H1 (cell line): ENCODE results near the gene HIBADH. TPM values are rescaled to one million over a fixed set of nuclear protein-coding genes. Genes with fewer than 3 reads are reported as not detected.

Experiments used
- CTCF ChIA-PET: fragments of 300-600 bp; sonication (Branson Sonifier 250); formaldehyde crosslinking; loops from one replicate; lab custom pipeline; 2021; ENCODE audit not compliant: partially characterized antibody; lab: Charles Lee
- POLR2A ChIA-PET: fragments of 300-600 bp; sonication (Branson Sonifier 250); formaldehyde crosslinking; loops from one replicate; lab custom pipeline; 2021; ENCODE audit warnings: inconsistent platforms; ENCODE audit not compliant: partially characterized antibody; lab: Charles Lee
- DNase-seq, 2 experiments: peaks; one replicate each; pipeline versions ENCODE4 v3.0.0 to v3.0.0-alpha.2; 2010 to 2022; ENCODE audit warnings: low spot score in 2 of 2, low read depth in 1 of 2, mixed read lengths in 1 of 2
- FAIRE-seq: peaks from 2 replicates; lab custom pipeline; 2011; peaks lifted over from hg19 to GRCh38; lab: Jason Lieb, UNC
- H2AFZ ChIP-seq: 2 replicates; pipeline ENCODE4 v1.8.1; 2012; ENCODE audit warnings: low read length, inconsistent platforms
- H2AK5ac ChIP-seq: 2 replicates; pipeline ENCODE4 v1.6.1; 2013; ENCODE audit warnings: low read depth, low read length
- H2BK120ac ChIP-seq: replicated peaks from 2 replicates; pipeline ENCODE3; 2013; ENCODE audit warnings: low read depth, low read length, inconsistent platforms
- H2BK12ac ChIP-seq: 2 replicates; pipeline ENCODE4 v1.6.1; 2013; ENCODE audit warnings: low read depth, low read length
- H2BK15ac ChIP-seq: 2 replicates; pipeline ENCODE4 v1.6.1; 2013; ENCODE audit warnings: low read length
- H2BK20ac ChIP-seq: 2 replicates; pipeline ENCODE4 v1.6.1; 2013; ENCODE audit warnings: low read length
- H2BK5ac ChIP-seq: 2 replicates; pipeline ENCODE4 v1.6.1; 2013; ENCODE audit warnings: low read depth, low read length
- H3K14ac ChIP-seq: 2 replicates; pipeline ENCODE4 v1.6.1; 2013; ENCODE audit warnings: inconsistent platforms; ENCODE audit not compliant: insufficient read length
- H3K18ac ChIP-seq: 2 replicates; pipeline ENCODE4 v1.6.1; 2013; ENCODE audit warnings: low read length; ENCODE audit errors: extremely low read depth
- H3K23ac ChIP-seq: 2 replicates; pipeline ENCODE4 v1.6.1; 2013; ENCODE audit warnings: inconsistent platforms; ENCODE audit not compliant: insufficient read length
- H3K23me2 ChIP-seq: 2 replicates; pipeline ENCODE4 v1.6.1; 2013; ENCODE audit warnings: low read depth, low read length
- H3K27ac ChIP-seq: 2 replicates; pipeline ENCODE4 v1.6.1; 2011; ENCODE audit warnings: low read depth, low read length, inconsistent platforms
- H3K27me3 ChIP-seq, 4 experiments: replicated peaks in 1 of 4; 1 replicate in 1 of 4; 2 replicates in 3 of 4; pipeline versions ENCODE4 v1.6.1 to v1.8.1; 2011 to 2013; ENCODE audit warnings: low read length in 3 of 4, mild to moderate bottlenecking in 3 of 4, inconsistent platforms in 2 of 4, mixed read lengths in 2 of 4, moderate library complexity in 1 of 4; ENCODE audit not compliant: control insufficient read depth in 3 of 4, insufficient read depth in 3 of 4; ENCODE audit errors: extremely low read depth in 1 of 4
- H3K36me3 ChIP-seq, 4 experiments: 2 replicates each; pipeline versions ENCODE4 v1.6.1 to v1.8.1; 2011 to 2013; ENCODE audit warnings: mild to moderate bottlenecking in 4 of 4, low read length in 3 of 4, moderate library complexity in 2 of 4, control low read depth in 1 of 4, inconsistent platforms in 1 of 4; ENCODE audit not compliant: insufficient read depth in 4 of 4, control insufficient read depth in 2 of 4
- H3K4ac ChIP-seq: replicated peaks from 2 replicates; pipeline ENCODE3; 2013; ENCODE audit warnings: low read length, low read depth, mixed read lengths, inconsistent platforms; ENCODE audit not compliant: insufficient read length
- H3K4me1 ChIP-seq, 4 experiments: replicated peaks in 1 of 4; 1 replicate in 1 of 4; 2 replicates in 3 of 4; pipeline versions ENCODE4 v1.6.1 to v1.8.1; 2011 to 2013; ENCODE audit warnings: low read length in 3 of 4, inconsistent platforms in 2 of 4, mixed read lengths in 1 of 4; ENCODE audit not compliant: insufficient read depth in 4 of 4, control insufficient read depth in 3 of 4
- H3K4me2 ChIP-seq, 2 experiments: 2 replicates each; pipeline versions ENCODE4 v1.6.1 to v1.8.1; 2011 to 2013; ENCODE audit warnings: low read depth in 2 of 2, low read length in 2 of 2, control low read depth in 1 of 2, inconsistent platforms in 1 of 2, mild to moderate bottlenecking in 1 of 2; ENCODE audit not compliant: insufficient read depth in 1 of 2
- H3K4me3 ChIP-seq, 4 experiments: fragments of 200-600, 300-600 bp in 1 of 4; sonication (generic), shearing (Covaris generic), sonication (Bioruptor Twin) in 1 of 4; 2 replicates each; pipeline versions ENCODE4 v1.5.1 to v1.8.1; 2011 to 2016; ENCODE audit warnings: low read length in 4 of 4, low read depth in 3 of 4, control low read depth in 2 of 4, inconsistent platforms in 2 of 4, mild to moderate bottlenecking in 2 of 4, mixed read lengths in 1 of 4, moderate library complexity in 1 of 4; ENCODE audit not compliant: insufficient read depth in 2 of 4; ENCODE audit errors: extremely low read depth in 1 of 4
- H3K56ac ChIP-seq: replicated peaks from 2 replicates; pipeline ENCODE3; 2013; ENCODE audit warnings: low read depth, mild to moderate bottlenecking, mixed read lengths, low read length, inconsistent platforms; ENCODE audit not compliant: insufficient read length
- H3K79me1 ChIP-seq: 2 replicates; pipeline ENCODE4 v1.6.1; 2013; ENCODE audit warnings: low read depth, low read length, control low read depth
- H3K79me2 ChIP-seq, 2 experiments: 2 replicates each; pipeline versions ENCODE4 v1.6.1 to v1.8.1; 2012 to 2013; ENCODE audit warnings: low read length in 2 of 2, mild to moderate bottlenecking in 2 of 2, inconsistent platforms in 1 of 2; ENCODE audit not compliant: insufficient read depth in 2 of 2, control insufficient read depth in 1 of 2
- H3K9ac ChIP-seq, 4 experiments: replicated peaks in 1 of 4; 1 replicate in 1 of 4; 2 replicates in 3 of 4; pipeline versions ENCODE4 v1.6.1 to v1.8.1; 2011 to 2013; ENCODE audit warnings: low read depth in 3 of 4, low read length in 3 of 4, control low read depth in 2 of 4, mild to moderate bottlenecking in 2 of 4, moderate library complexity in 2 of 4, inconsistent platforms in 1 of 4; ENCODE audit errors: extremely low read depth in 1 of 4
- H3K9me3 ChIP-seq, 2 experiments: 2 replicates each; pipeline versions ENCODE4 v1.6.1 to v1.8.1; 2012 to 2013; ENCODE audit warnings: mild to moderate bottlenecking in 2 of 2, moderate library complexity in 2 of 2, control low read depth in 1 of 2, inconsistent platforms in 1 of 2, low read depth in 1 of 2, low read length in 1 of 2, mixed read lengths in 1 of 2; ENCODE audit not compliant: insufficient read depth in 2 of 2
- H4K20me1 ChIP-seq, 2 experiments: replicated peaks in 1 of 2; 2 replicates each; pipeline versions ENCODE3 to v1.8.1; 2011 to 2013; ENCODE audit warnings: inconsistent platforms in 2 of 2, low read length in 2 of 2, mild to moderate bottlenecking in 1 of 2; ENCODE audit not compliant: insufficient read depth in 2 of 2, control insufficient read depth in 1 of 2
- H4K5ac ChIP-seq: 2 replicates; pipeline ENCODE4 v1.6.1; 2013; ENCODE audit warnings: low read length, low read depth, mixed read lengths, inconsistent platforms; ENCODE audit not compliant: insufficient read length
- H4K8ac ChIP-seq: 2 replicates; pipeline ENCODE4 v1.8.0; 2013; ENCODE audit warnings: mild to moderate bottlenecking, moderate library complexity, low read length, inconsistent platforms; ENCODE audit not compliant: insufficient read depth; ENCODE audit errors: extremely low read depth
- H4K91ac ChIP-seq: replicated peaks from 2 replicates; pipeline ENCODE3; 2013; ENCODE audit warnings: low read length, mixed read lengths, inconsistent platforms; ENCODE audit not compliant: insufficient read length
- CTBP2 ChIP-seq: IDR thresholded peaks from 2 replicates; pipeline ENCODE4 v1.7.0; 2011; ENCODE audit warnings: borderline replicate concordance, mild to moderate bottlenecking, moderate library complexity, mixed read lengths, low read length; ENCODE audit not compliant: insufficient read depth, insufficient read length
- EP300 ChIP-seq, 2 experiments: IDR thresholded peaks; 1 replicate in 1 of 2; 2 replicates in 1 of 2; pipeline ENCODE4 v1.6.1; 2011 to 2012; ENCODE audit warnings: low read depth in 2 of 2, low read length in 2 of 2, mild to moderate bottlenecking in 2 of 2, borderline replicate concordance in 1 of 2, inconsistent platforms in 1 of 2, moderate library complexity in 1 of 2
- GABPA ChIP-seq: IDR thresholded peaks from 2 replicates; pipeline ENCODE4 v1.6.1; 2011; ENCODE audit warnings: mild to moderate bottlenecking, low read length, moderate library complexity, borderline replicate concordance; ENCODE audit not compliant: insufficient read depth
- PHF8 ChIP-seq: fragments of 200-600 bp; sonication (generic); conservative IDR thresholded peaks from 2 replicates; pipeline ENCODE4 v1.7.1; 2012; ENCODE audit warnings: low read depth, mild to moderate bottlenecking, inconsistent platforms, low read length, moderate library complexity
- POLR2A ChIP-seq, 2 experiments: IDR thresholded peaks; 1 replicate in 1 of 2; 2 replicates in 1 of 2; pipeline ENCODE4 v1.6.1; 2011; ENCODE audit warnings: low read depth in 2 of 2, low read length in 2 of 2, mild to moderate bottlenecking in 2 of 2; ENCODE audit errors: control extremely low read depth in 1 of 2
- POLR2AphosphoS5 ChIP-seq: IDR thresholded peaks from 2 replicates; pipeline ENCODE4 v1.6.1; 2011; ENCODE audit warnings: low read depth, low read length
- SAP30 ChIP-seq: fragments of 300-600 bp; sonication (generic); IDR thresholded peaks from 2 replicates; pipeline ENCODE4 v1.7.1; 2012; ENCODE audit warnings: low read length, moderate library complexity, mild to moderate bottlenecking, inconsistent platforms; ENCODE audit not compliant: insufficient read depth, insufficient replicate concordance
- SIX5 ChIP-seq: IDR thresholded peaks from 2 replicates; pipeline ENCODE4 v1.6.1; 2011; ENCODE audit warnings: mild to moderate bottlenecking, low read depth, low read length
- SP2 ChIP-seq: IDR thresholded peaks from 2 replicates; pipeline ENCODE4 v1.6.1; 2012; ENCODE audit warnings: mild to moderate bottlenecking, low read length, inconsistent platforms
- SP4 ChIP-seq: IDR thresholded peaks from 2 replicates; pipeline ENCODE4 v1.6.1; 2012; ENCODE audit warnings: low read length, inconsistent platforms
- TBP ChIP-seq: IDR thresholded peaks from 2 replicates; pipeline ENCODE4 v1.6.1; 2011; ENCODE audit warnings: low read depth, low read length, improper control_type of control experiment
- USF2 ChIP-seq: IDR thresholded peaks from 2 replicates; pipeline ENCODE4 v1.6.1; 2011; ENCODE audit warnings: low read length, improper control_type of control experiment
- YY1 ChIP-seq: IDR thresholded peaks from 2 replicates; pipeline ENCODE4 v1.6.1; 2011; ENCODE audit warnings: low read depth, mild to moderate bottlenecking, low read length
- WGBS, 2 experiments: shearing (Covaris generic) in 1 of 2; methylation state at CpG; one replicate each; pipeline versions ENCODE4 v1.1.6 to v1.1.7; 2013 to 2015; ENCODE audit warnings: low lambda C conversion rate in 2 of 2, mixed read lengths in 2 of 2, inconsistent platforms in 1 of 2, low coverage in 1 of 2, missing lambda C conversion rate in 1 of 2; ENCODE audit not compliant: insufficient replicate concordance in 2 of 2, insufficient coverage in 1 of 2, insufficient read length in 1 of 2; ENCODE audit errors: extremely low coverage in 1 of 2, missing lambda C conversion rate in 1 of 2; 5-methylcytosine and 5-hydroxymethylcytosine counted together
- polyA plus RNA-seq, 7 experiments: library from polyadenylated mRNA; depleted of rRNA in 3 of 7; stranded (reverse) in 5 of 7; unstranded in 2 of 7; fragments of >200 nt in 5 of 7; fragments of 200-250 nt in 2 of 7; gene quantifications; 1 replicate in 5 of 7; 2 replicates in 1 of 7; 4 replicates in 1 of 7; pipeline versions ENCODE4 v1.2.1 to v1.2.3, GENCODE V29; 2011 to 2013; ENCODE audit warnings: missing spikeins in 2 of 7, mixed read lengths in 2 of 7
- total RNA-seq: library from RNA; stranded (reverse); fragmentation: NEBNext Ultra II Directional; extraction: Animal tissue kit (Norgen Biotek cat#: 25700); gene quantifications from 2 replicates; pipeline ENCODE4 v1.2.1, GENCODE V29; 2021

Gene HIBADH
- total and polyA plus RNA-seq, 2 of the 8 experiments (the other 6 are each of a cell fraction or from before 2014, with no cell fraction given), result 30.1 to 39.5 TPM

- Histone ChIP-seq H3K4me2 (peak overlapping the region; percentile 32 to 64), H3K79me2 (no peaks in the 10 kb centered on the region), H3K4me3 (peak overlapping the region in 1 of 4 experiments; percentile 42; a peak in 2 of 8 replicates), H4K5ac (peak overlapping the region; percentile 88), H2BK12ac (no peak overlapping the region), H3K23ac (no peak overlapping the region), H4K8ac (no peak overlapping the region), H2BK5ac (peak overlapping the region; percentile 14; the same call in 1 of the 2 replicates), H4K91ac (peak overlapping the region; percentile 11), H3K27ac (peak overlapping the region; percentile 51; the same call in 1 of the 2 replicates), H3K79me1 (no peaks in the 10 kb centered on the region), H4K20me1 (no peaks in the 10 kb centered on the region), H3K9me3 (no peaks in the 10 kb centered on the region), H3K9ac (no peak overlapping the region), H3K36me3 (no peaks in the 10 kb centered on the region), H3K23me2 (no peaks in the 10 kb centered on the region), H3K4me1 (peaks cover 0 to 21% (median 4%) of the 10 kb centered on the region in 4 experiments; a peak in 5 of 7 replicates), H3K4ac (no peak overlapping the region), H3K18ac (no peak overlapping the region; the same call in 1 of the 2 replicates), H2BK15ac (no peak overlapping the region), H3K27me3 (no peaks in the 10 kb centered on the region), H2AK5ac (no peak overlapping the region), H3K14ac (no peak overlapping the region), H3K56ac (no peak overlapping the region), H2AFZ (no peak overlapping the region), H2BK20ac (0 out of 2 replicates have a peak overlapping the region, but pooled peaks have one; percentile 2), H2BK120ac (no peak overlapping the region)
- FAIRE-seq, result no peak
- no peak for DNase-seq
- POLR2A ChIA-PET, result no interaction called here
- CTCF ChIA-PET, result interaction anchor here (1.3 kb wide), 2 partner anchors 34 to 228 kb away, joined by 3 to 5 read pairs; no protein-coding TSS in a partner anchor
- 41% methylated on average over 2 of the region's 2 CpGs; no CpG with 5 or more reads in 1 of the 2 experiments for WGBS, 2 experiments
- TF ChIP-seq EP300 (IDR thresholded peaks at IDR 0.05; ENCODE audit: borderline replicate concordance in 1 of 2, low read depth in 2 of 2, low read length in 2 of 2) (no peak), POLR2A (IDR thresholded peaks at IDR 0.05; ENCODE audit: control extremely low read depth in 1 of 2, low read depth in 2 of 2, low read length in 2 of 2) (no peak), CTBP2 (no peak), PHF8 (no peak), GABPA (no peak), SAP30 (no peak), YY1 (no peak), SIX5 (no peak), USF2 (no peak), SP2 (no peak), SP4 (no peak), POLR2AphosphoS5 (no peak), TBP (no peak)
Measured at GRCh38 chr7:27603813-27604212, 58.9 kb downstream of the HIBADH start.
